Activated naive CD4-positive, alpha-beta T cell treated with anti-CD3 and anti-CD28 coated beads, Interleukin-2, amount 50 U/mL, for 72 hours (primary cell): Measurements from ENCODE around the gene GAD1. TPM values are rescaled to one million over a fixed set of nuclear protein-coding genes. Genes with fewer than 3 reads are reported as not detected.

Experiments used
- ATAC-seq, 2 donors: fragments of 150-1000 bp; cut with Tn5 transposase; 2 replicates each; pipeline ENCODE4 v1.10.0; 2021; ENCODE audit warnings: mild to moderate bottlenecking in 2 of 2, moderate library complexity in 2 of 2
- DNase-seq, 2 donors: peaks; one replicate each; pipeline ENCODE4 v3.0.0; 2021 to 2022; ENCODE audit warnings: low spot score in 2 of 2
- H3K27ac Mint-ChIP-seq, 2 donors: one replicate each; pipeline ENCODE4 v1.8.0; 2022; ENCODE audit warnings: mild to moderate bottlenecking in 2 of 2, mixed read lengths in 2 of 2
- H3K36me3 Mint-ChIP-seq, 2 donors: one replicate each; pipeline ENCODE4 v1.8.0; 2022; ENCODE audit warnings: mixed read lengths in 2 of 2
- H3K9me3 Mint-ChIP-seq, 2 donors: one replicate each; pipeline ENCODE4 v1.8.0; 2022; ENCODE audit warnings: mixed read lengths in 2 of 2
- total RNA-seq, 2 donors: library from RNA; stranded (reverse); gene quantifications; one replicate each; pipeline ENCODE4 v1.2.3, GENCODE V29; 2022

GAD1 gene
- total RNA-seq, 2 donors from 2014 or later: 1.9 to 3.1 TPM

DNA sequence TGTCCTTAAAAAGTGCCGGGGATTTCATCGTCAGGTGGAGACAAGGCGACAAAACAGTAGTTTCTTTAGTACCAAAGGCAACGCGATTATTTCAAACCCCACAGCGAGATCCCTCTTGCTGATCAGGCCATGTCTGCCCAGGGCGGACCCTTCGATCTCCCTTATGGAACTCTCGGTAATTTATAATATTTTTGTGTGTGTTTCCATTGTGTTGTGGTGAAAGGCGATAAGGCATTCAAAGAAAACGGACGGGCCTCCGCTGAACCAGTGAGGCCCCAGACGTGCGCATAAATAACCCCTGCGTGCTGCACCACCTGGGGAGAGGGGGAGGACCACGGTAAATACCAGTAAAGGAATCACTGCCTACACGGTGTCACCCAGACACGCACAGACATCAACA is 1.4 kb upstream of the GAD1 start:
- ATAC-seq: peak in 1 of 2 donors; percentile 1
- no peak overlapping the region for H3K27ac Mint-ChIP-seq

DNA sequence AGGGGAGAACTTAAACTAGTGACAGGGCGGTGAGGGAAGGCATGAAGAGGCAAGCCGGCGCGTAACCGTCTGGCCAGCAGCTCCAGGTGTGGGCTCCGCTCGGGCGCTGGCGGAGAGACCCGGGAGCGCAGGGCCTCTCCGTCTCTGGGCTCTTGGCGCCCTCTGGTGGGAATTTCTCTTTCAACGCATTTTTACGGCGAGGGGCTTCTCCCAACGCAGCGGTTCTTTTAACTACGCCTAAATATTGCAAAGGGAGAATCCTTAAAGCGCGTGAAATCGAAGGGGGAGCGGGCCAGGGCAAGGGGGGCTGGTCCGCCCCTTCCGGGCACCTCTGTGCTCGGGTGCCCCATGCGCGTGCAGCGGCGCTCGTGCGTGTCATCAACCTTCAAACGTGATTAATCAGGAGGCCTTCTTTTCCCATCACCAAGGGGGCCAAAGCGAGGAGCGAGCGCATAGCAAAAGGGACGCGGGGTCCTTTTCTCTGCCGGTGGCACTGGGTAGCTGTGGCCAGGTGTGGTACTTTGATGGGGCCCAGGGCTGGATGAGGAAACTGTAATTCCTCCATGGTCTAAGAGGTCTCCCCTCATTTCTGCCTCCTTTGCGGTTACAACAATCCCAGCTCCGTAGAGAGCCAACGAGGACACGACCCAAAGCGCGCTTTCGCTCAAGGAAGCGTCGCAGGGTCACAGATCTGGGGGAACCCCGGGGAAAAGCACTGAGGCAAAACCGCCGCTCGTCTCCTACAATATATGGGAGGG is 762 bp upstream of the GAD1 start:
- ATAC-seq (peak; percentile 62 to 64), DNase-seq (peak; percentile 66 to 78)
- Mint-ChIP-seq H3K9me3 (no peaks in the 10 kb centered on the region), H3K36me3 (peaks cover 0 to 11% of the 10 kb centered on the region in 2 donors), H3K27ac (no peak overlapping the region)

More for the DNA sequence above, 1.4 kb upstream of the GAD1 start:
- DNase-seq: no peak
- Mint-ChIP-seq H3K36me3 (peaks cover 0 to 5% of the 10 kb centered on the region in 2 donors), H3K9me3 (no peaks in the 10 kb centered on the region)

DNA sequence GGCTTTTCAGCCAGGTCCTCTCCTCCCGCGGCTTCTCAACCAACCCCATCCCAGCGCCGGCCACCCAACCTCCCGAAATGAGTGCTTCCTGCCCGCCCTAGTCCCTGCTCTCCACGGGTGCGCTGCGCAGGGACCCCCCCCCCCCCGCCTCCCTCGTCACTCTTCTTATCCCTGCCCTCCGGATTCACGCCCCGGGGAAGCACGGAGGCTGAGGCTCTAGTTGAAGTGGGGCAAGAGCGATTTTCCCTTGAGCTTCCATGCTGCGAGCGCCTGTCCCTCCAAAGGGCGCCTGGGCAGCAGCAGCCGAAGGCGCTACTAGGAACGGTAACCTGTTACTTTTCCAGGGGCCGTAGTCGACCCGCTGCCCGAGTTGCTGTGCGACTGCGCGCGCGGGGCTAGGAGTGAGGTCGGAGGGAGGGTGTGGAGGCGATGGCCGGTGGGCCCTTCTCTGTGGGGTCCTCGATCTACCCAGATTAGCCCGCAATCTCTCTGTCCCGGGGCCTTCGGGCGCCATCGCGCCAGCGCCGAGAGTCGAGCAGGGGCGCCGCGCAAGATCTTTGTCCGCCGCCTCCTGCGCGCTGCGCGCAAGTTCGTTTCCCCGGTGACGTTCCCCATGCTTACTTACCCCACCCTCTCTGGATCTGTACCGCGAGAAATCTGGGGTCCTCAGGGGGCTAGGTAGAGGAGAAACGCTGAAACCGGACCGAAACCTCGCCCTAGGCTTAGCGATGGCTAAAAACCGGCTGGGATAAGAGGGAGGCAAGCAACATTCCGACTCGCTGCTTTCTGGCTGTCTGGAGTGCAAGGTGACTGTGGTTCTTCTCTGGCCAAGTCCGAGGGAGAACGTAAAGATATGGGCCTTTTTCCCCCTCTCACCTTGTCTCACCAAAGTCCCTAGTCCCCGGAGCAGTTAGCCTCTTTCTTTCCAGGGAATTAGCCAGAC is 677 bp downstream of the GAD1 start:
- peak; percentile 21 to 30 for ATAC-seq
- peak in 1 of 2 donors; percentile 54 for DNase-seq
- no peak overlapping the region for H3K27ac Mint-ChIP-seq
- H3K36me3 Mint-ChIP-seq: peaks cover 0 to 16% of the 10 kb centered on the region in 2 donors
- H3K9me3 Mint-ChIP-seq: no peaks in the 10 kb centered on the region

DNA sequence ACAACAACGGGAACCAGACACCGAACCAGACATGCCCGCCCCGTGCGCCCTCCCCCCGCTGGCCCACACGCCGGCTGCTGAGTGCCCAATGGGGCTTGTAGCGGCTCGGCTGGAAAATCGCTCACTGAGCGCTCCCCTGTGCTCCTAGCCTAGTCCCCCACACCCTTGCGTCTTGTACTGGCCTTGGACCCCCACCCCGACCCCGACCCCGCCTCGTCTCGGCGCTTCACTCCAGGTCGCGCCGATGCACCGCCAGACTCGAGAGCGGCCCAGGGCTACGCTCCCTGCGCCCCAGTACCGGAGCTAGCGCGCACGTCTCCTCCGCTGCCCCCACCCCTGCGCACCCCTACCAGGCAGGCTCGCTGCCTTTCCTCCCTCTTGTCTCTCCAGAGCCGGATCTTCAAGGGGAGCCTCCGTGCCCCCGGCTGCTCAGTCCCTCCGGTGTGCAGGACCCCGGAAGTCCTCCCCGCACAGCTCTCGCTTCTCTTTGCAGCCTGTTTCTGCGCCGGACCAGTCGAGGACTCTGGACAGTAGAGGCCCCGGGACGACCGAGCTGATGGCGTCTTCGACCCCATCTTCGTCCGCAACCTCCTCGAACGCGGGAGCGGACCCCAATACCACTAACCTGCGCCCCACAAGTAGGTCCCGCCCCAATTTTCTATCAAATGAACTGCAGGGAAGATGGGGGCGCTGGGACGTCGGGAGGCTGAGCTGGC is 1.5 kb downstream of the GAD1 start:
- peaks cover 0 to 22% of the 10 kb centered on the region in 2 donors for H3K36me3 Mint-ChIP-seq
- peak in 1 of 2 donors; percentile 22 for ATAC-seq
- DNase-seq: peak in 1 of 2 donors; percentile 33
- H3K27ac Mint-ChIP-seq: no peak overlapping the region
- H3K9me3 Mint-ChIP-seq: no peaks in the 10 kb centered on the region

DNA sequence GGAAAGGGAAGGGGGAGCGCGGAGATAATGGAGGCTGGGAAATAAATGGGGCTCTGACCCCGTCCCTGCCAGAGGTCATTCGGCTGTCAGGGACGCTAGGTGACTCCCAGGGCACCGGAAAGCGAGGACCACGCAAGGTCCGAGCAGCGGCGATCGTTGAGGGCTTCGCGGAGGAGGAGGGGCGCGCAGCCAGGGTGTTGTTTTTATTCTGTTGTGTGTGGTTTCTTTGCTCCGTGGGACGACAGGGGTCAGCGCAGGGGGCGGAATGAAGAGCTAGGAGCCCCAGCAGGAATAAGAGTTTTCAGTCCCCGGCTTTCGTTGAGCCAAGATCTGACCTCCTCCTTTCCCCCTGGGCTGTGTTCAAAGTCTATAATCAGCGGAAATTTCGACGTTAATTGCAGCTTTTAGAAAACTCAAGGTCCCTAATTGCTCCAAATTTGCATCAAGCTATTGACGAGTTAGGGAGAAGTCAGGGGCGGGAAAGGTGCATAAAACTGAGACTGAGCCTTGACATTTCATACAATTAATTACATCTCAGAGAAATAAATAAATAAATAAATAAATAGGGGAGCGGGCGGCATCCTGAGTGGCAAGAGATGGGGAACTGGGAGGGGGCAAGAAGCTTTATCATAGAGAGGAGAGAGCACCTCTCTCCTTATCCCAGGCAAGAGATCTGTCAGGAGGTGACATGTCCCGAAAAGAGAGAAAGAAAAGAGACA is 2.2 kb downstream of the GAD1 start:
- Mint-ChIP-seq H3K36me3 (peaks cover 0 to 22% of the 10 kb centered on the region in 2 donors), H3K9me3 (no peaks in the 10 kb centered on the region), H3K27ac (no peak overlapping the region)
- ATAC-seq (no peak), DNase-seq (no peak)

DNA sequence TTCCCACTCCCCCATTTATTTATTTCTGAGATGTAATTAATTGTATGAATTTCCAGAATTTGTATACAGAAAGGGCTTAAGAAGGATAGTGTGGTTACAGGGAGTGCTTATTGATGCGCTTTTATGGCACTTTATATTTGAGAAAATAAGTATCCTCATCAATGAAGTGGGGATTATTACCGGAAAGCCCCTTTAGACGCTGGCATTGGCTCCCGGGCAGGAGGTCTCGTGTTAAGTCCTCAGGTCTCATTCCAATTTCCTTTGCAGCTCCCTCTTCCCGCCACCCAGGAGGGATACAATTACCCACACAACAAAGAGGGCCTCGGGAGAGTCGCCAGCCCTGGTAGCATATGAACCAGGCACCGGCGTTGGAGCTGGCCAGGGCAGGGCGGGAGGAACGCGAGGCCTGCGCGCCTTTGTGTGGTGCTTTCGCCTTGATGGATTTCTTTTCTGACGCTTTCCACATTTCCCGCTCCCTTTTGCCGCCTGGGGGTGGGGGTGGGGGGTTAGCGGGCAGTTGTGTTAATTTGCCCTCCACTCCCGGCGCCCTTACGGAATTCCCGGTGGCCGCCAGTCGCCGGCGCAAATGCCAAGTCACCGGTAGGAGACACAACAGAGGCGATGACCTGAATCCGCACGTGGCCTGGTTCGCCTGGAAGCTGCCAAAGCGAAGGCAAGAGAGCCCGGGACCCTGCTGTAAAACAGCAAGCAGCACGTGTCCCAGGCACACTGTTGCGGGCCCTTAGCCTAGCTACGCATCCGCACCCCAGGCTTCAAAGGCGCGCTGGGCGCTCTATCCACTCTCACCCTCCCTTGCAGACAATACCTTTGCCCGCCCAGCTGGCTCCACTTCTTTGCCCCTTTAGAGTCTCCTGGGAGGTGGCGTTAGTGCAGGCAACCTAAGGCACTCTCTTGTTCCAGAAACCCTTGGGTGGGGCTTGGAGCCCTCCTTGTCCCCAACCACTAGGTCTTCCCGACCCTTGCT is 3.3 kb downstream of the GAD1 start:
- ATAC-seq: no peak
- Mint-ChIP-seq H3K27ac (no peak overlapping the region), H3K9me3 (no peaks in the 10 kb centered on the region), H3K36me3 (peaks cover 0 to 22% of the 10 kb centered on the region in 2 donors)
- DNase-seq: no peak

DNA sequence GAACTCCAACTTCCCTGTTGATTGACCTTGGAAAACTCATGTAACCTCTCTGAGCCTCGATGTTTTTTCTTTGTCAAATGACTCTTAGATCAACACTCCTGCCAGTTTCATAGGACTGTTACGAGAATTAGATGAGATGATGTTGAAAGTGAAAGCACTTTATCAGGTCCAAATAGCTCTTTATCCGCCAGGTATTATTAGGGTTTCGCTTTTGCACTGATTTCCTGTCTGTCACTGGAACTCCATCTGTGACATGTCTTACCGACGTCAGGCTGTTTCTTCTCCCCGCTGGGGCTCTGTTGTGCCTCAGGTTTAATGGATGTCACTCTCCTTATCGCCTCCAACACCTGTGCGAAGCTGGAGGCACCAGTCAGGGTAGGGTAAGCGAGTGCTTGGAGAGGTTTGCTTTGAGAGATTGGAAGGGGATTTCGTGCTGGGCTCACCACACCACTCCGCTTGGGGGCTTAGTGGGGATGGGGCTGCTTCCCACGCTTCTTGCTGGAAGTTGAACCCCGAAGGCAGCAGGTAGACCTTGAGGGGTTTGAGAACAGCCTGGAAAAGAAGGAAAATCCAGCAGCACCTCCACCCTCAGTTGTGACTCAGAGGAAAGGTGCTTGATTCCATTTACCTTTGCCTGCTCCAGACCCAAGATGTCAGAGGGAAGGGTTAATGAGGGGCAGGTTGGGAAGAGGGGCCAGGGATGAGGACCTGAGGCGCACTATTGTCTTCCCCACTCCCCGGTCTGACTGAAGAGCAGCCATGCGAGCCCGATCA is 4.3 kb downstream of the GAD1 start:
- Mint-ChIP-seq H3K36me3 (peaks cover 0 to 22% of the 10 kb centered on the region in 2 donors), H3K9me3 (no peaks in the 10 kb centered on the region), H3K27ac (no peak overlapping the region)
- ATAC-seq: no peak
- no peak for DNase-seq

DNA sequence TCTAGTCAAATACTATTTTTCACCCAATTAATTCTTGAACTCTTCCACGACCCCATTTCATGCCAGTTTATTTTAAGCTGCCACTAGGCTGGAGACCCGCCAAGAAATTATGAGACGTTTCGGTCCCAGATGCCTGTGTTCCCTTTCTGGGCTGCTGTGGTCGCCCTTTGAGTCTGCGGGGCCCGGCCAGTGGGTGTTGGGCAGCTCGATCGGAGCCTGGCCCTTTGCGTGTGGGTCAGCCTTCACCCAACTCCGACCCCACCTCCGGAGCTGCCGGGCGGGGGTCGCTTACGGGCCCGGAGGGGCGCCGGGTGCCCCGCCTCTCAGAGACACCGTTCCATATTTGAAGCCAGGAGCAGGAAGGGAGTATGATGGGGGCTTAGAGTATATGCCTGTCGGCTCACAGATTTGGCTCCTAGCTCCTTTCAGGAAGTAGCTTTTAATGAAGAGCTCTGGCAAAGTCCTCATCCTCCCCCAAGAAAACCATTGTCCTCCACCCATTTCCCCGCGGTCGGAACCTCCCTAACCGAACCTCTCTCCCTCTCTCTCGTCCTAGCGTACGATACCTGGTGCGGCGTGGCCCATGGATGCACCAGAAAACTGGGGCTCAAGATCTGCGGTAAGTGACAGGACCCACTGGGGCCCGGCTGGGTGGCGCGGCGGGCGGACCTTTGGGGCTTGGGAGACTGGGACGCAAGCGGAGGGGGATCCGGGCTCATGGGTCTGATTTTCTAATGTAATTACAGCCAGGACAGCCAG is 5.0 kb downstream of the GAD1 start:
- peaks cover 0 to 22% of the 10 kb centered on the region in 2 donors for H3K36me3 Mint-ChIP-seq
- ATAC-seq (no peak), DNase-seq (no peak)
- no peak overlapping the region for H3K27ac Mint-ChIP-seq
- no peaks in the 10 kb centered on the region for H3K9me3 Mint-ChIP-seq

DNA sequence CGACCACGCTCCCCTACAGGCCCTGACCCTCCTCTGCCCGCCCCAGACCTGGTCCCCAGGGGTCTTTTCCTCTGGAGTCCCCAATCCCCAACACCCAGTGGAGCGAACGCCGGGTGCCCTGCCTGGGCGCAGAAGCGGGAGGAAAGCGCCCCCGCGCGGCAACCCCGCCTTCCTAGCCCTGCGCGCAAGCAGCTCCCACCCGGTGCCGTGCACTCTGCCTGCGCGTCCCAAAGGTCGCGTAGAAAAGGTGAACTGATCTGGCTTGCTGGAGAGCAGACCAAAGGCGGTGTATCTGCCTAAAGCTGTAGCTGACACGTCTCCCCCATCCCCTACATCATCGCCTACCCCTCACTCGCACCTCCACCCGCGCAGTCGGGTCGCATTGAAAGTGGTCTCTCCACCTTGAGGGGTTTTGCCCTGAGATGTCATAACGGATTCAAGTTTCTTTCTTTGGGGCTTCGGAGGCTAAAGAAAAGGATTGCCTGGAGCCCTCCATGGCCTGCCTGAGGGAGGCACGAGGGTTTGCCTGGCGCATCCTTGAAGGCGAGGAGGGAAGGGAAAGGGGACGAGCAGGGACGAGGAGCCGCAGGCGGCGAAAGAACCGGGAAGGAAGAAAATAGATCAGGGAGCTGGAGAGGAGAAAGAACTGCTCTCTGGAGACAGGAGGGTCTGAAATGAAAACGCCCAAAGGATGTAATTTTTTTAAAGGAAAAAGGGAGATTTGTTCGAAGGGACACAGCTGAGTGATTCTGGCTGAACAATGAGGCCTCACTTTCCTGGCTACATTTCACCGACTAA is 5.8 kb downstream of the GAD1 start:
- H3K36me3 Mint-ChIP-seq: peaks cover 0 to 22% of the 10 kb centered on the region in 2 donors
- H3K9me3 Mint-ChIP-seq: no peaks in the 10 kb centered on the region
- DNase-seq (peak in 1 of 2 donors; percentile 69), ATAC-seq (peak; percentile 60 to 65)
- no peak overlapping the region for H3K27ac Mint-ChIP-seq

DNA sequence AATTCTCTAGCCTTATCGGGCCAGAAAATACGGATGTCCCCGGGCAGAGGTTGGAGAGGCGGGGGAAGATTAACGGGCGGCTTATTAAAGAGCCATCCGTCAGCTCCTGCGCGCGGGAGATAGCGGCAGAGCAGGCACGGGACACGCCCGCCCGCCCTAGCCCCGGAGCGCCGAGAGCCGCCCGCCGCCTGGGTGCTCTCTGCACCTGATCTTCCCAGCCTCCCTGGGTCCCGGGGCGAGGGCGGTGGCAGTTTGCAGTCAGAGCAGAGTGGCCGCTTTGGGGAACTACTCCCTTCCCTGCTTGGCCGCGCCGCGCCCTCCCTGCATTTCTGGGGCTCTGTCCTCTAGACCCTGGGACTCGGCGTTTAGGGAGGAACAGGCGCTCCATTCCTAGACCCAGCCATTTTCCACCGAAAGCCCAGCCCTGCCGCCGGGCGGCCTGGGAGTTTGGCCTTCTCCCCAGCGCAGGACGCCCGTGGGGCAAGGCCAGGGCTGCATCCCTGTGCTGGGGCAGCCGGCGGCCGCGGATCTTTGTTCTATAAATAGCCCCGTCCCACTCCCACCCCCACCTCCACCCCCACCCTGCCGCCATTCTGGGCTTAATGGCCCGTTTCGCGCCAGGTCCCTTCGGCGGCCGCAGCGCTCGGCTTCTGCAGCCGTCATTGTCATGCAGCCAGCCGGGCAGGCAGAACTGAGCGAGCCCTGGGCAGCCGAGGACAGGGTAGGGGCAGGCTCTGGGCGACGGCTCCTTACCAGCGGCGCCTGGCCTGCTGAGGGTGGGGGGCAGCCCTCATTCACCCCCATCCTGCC is 6.6 kb downstream of the GAD1 start:
- ATAC-seq (peak in 1 of 2 donors; percentile 12), DNase-seq (no peak)
- Mint-ChIP-seq H3K9me3 (no peaks in the 10 kb centered on the region), H3K27ac (no peak overlapping the region), H3K36me3 (peaks cover 0 to 22% of the 10 kb centered on the region in 2 donors)

DNA sequence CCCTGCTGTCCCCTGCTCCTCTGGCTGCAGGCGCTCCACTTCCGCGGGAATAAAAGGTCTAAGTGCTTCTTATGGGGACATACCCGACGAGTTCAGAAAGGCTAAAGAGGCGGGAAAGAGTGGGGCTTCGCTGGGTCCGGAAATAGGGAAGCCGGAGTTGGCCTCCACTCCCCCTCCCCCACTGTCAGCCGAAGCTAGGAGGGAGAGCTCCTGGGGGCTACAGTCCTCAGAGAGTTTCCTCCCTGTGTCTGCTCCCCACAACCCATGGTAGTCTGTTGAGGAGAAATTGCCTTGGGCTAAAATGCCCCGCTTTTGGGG is 7.2 kb downstream of the GAD1 start:
- H3K27ac Mint-ChIP-seq: no peak overlapping the region
- H3K9me3 Mint-ChIP-seq: no peaks in the 10 kb centered on the region
- H3K36me3 Mint-ChIP-seq: peaks cover 0 to 17% of the 10 kb centered on the region in 2 donors
- ATAC-seq: no peak
- DNase-seq: no peak

DNA sequence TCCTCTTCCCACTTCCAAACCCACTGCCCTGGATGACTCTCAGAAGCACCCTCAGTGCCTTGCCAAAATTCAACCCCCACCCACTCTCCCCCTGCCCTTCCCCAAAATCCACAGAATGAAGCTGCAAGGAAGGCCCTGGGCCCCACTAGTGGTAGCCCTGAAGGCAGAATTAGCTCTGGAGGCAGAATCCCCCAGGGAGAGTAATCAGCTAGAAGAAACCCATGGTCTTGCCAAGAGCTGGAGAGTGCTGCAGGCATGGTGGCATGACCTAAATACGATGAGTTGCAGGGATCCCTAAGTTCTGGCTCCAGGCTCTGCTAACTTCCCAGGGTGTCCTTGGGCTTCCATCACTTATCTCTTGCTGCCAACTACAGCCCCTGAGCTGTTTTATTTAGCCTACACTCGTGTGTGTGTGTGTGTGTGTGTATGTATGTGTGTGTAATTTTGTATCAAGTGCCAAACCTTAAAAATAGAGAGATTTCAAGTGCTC is 7.9 kb downstream of the GAD1 start:
- H3K9me3 Mint-ChIP-seq: no peaks in the 10 kb centered on the region
- DNase-seq (no peak), ATAC-seq (no peak)
- peaks cover 0 to 17% of the 10 kb centered on the region in 2 donors for H3K36me3 Mint-ChIP-seq
- H3K27ac Mint-ChIP-seq: no peak overlapping the region
